NCI-H2227 (cell line): ENCODE measurements around the gene CEP72.
A peak's percentile ranks its signal among the peaks of the same experiment; 100 is the strongest.
"Not testable (repeated sequence)": the region's sequence is repeated elsewhere in the genome, so short reads cannot be mapped to it uniquely, and the experiment has no call there.

Source experiments
- DNase-seq: peaks from one replicate; lab custom pipeline; 2025; ENCODE audit not compliant: unreplicated experiment; lab: John Stamatoyannopoulos, UW

Gene CEP72

DNA sequence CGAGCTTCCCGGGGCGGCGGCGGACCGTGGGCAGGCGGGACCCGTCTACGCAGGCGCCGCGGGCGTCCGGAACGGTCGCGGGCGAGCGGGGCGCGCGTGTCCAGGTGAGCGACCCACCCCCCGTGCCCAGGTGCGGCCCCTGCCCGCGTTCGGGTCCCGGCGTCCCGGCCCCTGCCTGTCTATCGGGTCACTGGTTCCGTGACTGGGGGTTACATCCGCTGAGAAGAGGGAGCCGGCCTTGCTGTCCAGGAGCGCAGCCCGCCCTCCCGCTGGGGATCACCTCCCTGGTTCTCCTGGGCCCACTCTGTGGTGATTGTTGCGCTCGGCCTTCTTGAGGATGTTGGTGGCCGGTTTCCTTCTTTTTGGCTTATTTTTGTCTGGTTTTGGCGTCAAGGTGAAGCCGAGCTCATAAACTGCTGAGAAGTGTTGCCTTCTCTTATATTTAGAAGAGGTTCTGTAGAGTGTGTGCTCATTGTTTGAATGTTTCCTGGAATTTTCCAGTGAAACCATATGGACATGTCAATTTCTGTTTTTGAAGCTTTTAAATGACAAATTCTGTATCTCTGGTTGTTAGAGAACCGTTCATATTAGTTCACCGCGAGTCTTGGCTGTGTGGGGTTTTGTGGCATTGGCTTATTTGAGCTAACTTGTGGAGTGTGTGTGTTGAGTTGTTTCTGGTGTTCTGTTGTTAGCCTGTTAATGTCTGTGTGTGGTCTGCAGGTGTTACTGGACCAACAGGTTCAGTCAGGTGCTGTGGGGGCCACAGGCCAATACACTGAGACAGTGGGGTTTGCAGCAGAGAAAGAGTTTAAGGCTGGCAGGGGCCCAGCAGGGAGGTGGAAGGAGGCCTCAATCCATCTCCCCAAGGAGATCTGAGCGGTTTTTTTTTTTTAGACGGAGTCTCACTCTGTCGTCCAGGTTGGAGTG is 621 bp downstream of the CEP72 start:
- DNase-seq, result peak; percentile 70

DNA sequence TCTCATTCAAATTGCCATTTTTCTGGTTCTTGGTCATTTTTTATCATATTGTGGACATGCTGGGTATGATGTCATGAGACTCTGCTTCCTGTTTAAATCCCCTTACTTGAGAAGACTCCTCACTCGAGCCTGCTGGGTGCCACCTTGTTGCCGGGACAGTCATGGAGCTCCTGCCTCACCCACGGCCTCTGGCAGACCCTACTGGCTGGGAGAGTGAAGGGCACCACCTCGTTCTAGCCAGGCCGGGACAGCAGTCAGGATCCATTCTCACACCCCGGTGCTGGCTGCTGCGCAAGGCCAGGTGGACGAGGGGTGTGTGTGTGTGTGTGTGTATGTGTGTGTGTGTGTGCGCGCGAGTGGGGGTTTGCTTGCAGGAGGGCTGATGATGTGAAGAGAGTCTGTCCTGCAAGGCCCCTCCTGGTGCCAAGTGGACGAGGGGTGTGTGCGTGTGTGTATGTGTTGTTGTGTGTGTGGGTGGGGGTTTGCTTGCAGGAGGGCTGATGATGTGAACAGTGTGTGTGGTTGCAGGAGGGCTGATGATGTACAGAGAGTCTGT is 4.4 kb downstream of the CEP72 start:
- DNase-seq, result no peak

DNA sequence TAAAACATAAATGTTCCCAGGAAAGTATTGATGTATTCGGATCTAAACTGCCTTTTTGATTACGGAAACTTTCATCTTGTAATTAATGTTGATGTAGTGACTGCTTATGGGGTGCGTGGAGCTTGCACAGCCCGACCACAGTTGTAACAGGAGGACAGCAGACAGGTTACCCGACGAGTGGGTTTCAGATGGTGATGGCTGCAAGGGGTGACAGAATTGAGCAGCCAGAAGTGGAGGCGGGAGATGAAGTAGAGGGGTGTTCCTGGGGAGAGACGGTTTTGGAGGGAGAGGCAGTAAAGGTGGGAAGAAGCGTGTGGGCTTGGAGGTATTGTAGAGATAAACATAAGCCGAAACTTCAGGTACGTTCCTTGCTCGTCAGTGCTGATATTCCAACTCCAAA is 5.8 kb downstream of the CEP72 start:
- no peak for DNase-seq

DNA sequence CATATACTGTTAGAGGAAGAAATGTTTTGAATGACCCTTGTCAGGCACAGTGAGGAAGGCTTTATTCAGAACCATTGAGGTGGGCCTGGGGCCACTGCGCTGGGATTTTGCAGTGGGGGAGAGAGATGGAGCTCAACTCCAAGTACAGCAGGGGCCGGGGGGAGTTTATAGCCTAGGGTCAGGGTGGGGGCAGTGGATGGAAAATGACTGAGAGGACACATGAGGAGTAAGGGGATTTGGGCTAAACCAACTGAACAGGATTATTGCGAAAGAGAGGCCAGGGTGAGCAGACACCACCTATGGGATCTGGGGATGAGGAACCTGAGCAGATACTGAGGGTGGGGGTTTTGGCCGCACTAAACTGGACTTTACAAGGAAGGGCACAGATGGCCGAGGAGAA is 6.3 kb downstream of the CEP72 start:
- no peak for DNase-seq

DNA sequence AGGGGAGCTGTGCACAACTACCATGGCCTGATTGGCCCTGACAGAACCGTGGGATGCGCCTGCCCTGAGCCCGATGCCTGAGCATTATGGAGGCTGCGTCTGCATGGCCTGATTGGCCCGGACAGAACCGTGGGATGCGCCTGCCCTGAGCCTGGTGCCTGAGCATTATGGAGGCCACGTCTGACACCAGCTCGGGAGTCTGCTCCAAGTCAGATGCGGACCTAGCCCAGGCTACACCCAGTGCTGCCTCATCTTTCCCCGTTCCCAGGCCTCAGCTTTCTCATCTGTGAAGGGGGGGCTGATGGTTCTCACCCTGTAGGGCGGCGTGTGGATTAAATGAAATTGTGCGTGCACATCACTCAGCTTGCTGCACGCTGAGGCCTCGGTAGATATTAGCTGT is 7.3 kb downstream of the CEP72 start:
- no peak for DNase-seq

DNA sequence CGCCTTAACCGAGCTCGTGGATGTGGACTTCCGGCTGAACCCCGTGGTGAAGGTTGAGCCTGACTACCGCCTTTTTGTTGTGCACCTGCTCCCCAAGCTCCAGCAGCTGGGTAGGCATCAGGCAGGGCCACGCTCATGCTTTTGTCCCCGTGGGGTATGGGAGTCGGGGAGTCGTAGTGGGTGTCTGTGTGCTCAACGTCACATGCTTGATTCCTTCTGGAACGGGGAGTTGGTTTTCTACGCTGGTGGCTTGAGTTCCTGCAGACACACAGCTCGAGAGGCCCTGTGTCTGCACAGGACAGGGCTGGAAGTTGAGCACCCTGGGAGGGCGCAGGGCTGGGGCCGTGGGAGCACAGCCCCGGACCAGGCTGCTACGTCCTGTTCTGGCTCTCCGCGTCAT is 8.0 kb downstream of the CEP72 start:
- no peak for DNase-seq

DNA sequence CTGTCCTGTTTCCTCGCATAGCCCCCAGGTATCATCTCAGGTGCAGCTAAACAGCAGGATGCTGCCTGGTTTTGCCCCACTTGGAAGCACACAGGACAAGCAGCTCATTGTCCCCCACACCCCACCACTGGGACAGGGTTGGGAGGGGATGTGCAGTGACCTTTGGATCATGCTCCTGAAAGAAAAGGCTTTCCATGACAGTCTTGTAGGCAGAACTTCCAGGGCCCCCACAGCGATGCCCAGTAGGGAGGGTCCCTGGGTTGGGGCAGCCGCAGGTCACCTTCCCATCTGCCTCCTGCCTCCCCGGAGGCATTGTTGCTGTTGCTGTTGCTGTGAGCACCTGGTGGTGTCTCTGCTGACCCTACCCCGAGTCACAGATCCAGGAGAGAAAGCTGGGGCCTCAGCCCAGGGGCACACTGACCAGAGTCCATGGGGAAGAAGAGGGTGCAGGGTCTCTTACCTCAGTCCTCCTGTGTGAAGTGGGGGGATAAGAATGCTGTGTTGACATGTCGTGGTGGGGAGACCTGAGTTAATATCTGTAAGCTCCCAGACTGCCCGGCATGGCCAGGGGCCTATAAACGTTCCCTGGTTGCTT is 8.5 kb downstream of the CEP72 start:
- DNase-seq, result no peak

DNA sequence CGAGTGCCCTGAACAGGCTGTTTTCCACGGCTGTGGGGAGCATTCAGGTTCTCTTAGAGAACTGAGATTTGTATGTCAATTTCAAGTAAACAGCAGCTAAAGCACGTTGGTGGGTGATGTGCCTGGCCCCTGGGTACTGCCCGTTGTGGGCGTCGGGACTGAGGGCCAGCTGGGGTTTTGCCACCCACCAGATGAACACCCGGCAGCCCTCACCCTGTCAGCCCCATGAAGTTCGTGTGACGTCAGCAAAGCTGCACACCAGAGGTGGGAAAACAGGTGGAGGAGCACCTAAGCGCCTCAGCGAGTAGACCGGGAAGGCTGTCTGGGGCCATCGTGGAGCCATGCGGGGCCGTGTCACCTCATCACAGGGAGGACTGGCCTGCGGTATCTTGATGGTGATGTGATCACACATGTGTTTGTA is 9.2 kb downstream of the CEP72 start:
- no peak for DNase-seq

DNA sequence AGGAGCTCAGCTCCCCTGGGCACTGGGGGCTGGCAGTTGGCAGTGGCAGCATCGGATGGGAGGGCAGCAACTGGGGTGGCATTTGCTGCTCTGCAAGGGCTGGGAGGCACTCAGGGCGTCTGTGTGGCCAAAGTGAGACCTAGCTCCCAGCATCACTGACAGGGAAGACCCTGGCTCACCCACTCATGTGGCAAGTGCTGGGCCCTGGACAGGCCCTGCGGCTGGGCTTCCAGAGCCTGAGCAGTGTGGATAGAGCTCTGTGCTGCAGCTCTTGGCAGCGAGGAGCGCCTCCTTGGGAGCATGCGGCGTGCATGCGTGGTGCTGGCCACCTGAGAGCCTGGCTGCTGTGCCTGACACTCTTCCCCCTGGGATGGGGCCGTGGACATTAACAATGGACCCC is 10.2 kb downstream of the CEP72 start:
- DNase-seq, result no peak

DNA sequence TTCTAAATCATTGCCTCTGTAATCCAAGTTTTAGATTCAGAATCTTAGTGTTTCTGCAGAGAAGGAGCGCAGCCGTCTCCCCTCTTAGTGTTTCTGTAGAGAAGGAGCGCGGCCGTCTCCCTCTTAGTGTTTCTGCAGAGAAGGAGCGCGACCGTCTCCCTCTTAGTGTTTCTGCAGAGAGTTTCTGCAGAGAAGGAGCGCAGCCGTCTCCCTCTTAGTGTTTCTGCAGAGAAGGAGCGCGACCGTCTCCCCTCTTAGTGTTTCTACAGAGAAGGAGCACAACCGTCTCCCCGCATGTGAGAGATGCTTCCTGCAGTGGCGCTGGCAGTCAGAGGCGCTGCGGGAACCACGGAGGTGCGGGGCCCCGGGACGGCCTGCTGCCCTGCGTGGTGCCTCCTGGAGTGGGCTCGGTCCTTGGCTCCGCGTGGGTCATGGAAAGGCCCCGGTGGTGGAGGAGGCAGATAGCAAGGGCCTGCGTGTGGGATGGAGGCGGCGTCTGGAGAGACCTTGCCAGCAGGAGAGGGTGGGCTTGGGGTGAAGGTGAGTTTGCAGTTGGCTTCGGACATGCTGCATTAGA is 10.9 kb downstream of the CEP72 start:
- no peak for DNase-seq

DNA sequence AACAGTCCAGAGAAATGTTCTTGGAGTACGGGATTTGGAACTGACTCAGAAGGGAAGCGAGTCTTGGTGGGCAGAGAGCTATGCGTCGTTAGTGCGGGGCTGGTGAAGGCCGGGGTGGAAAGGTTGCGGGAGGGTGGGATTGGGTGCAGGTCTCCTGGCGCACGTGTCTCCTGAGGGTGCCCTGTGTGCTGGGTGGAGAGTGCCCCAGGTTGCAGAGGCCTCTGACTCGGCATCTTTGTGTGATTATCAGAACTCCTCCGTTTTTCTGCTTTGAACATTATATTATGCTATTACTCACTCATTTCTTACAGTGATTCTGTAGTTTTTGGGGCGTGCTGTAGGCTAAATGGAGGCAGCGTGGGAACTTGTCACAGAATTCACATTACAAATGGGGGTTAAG is 11.4 kb downstream of the CEP72 start:
- no peak for DNase-seq

DNA sequence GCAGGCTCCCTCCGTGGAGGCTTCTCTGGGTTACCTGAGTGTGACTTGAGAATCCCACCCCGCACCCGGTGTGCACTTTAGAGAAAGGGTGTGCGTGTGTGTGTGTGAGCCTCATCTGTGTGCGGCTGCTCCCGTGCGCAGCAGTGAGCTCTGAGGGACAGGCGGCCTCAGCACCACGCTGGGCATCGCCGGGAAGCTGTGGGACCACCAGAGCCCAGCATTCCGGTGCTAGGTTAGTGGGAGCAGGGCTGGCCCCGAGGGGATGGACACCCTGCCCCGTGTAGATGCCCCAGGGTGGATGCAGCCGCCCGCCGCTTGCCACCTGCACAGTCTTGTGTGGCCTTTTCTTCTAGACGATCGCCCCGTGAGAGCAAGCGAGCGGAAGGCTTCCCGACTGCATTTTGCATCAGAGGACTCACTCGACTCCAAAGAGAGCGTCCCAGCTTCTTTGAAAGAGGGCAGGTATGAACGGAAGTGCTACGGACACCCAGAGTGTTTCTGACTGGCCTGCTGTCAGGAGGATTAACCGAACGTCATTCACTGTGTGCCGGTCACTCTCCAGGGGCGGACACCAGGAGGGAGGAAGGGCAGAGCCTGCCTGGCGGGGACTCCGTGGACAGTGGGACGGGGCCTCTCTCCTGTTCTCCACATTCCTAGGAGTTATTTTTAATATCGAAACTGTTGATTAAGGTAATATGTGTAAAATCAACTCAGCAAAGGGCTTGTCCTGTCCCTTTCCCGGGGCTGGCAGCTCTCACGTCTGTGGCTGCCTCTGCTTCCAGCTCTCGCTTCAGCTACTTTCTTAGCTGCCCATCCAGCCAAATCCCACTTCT is 12.2 kb downstream of the CEP72 start:
- no peak for DNase-seq

DNA sequence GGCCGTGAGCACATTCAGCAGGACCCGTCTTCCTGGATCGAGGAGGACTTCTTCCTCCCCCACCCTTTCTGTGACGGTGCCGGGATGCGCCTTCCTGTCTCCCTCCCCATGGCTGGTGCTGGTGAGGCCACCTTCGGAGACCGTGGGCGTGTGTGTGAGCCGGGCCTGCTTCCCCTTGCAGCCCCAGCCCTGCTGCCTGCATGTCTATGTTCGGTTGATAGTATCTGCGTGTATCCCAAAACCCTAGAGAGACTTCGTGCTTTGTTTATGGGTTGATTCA is 12.8 kb downstream of the CEP72 start:
- DNase-seq, result no peak

DNA sequence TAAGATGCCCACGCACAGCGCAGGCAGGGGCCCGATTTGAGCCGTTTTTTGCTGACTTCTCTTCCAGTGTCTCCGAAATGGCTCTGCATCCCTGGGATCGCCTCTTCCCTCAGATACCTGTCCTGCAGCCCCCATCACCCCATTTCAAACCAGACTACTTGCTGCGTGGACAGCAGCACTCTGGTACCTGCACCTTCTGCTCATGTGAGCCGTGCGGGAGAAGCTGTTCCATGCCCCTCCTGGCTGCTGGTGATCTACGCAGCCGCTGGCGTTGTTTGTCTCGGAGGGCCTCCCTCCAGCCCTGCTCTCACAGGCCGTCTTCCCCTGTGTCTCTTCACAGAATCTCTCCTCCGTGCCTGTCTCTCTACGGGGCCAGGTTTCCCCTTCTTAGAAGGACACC is 13.4 kb downstream of the CEP72 start:
- no peak for DNase-seq

DNA sequence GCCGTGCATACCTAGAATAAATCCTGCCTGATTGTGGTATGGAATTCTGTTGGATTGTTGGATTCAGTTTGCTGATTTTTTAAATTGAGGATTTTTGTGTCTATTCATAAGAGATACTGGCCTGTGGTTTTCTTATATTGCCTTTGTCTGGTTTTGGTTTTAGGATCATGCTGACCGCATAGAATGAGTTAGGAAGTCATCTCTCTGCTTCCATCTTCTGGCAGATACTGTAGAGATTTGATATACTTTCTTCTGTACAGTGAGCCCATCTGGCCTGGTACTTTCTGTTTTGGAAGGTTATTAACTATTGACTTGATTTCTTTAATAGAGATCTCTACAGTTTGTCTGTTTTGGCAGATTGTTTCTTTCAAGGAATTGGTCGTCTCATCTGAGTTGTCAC is 14.7 kb downstream of the CEP72 start:
- DNase-seq, result no peak

DNA sequence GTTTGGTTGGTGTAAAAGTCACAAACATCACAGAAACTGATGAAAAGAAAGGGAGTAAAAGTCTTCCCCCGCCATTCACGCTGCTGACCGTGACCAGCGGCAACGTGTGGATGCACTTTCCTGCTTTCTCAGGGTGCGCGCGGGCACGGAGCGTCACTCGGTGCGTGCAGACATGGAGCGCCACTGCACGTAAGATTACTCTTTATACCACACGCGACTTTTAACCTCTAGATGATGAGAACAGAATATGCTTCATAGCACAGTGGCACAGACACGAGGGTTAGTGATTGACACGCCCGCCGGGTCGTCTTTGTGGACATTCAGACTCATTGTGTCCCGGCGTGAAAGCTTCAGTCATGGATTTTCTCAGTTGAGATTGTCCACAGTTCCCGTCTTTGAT is 15.7 kb downstream of the CEP72 start:
- DNase-seq, result no peak

DNA sequence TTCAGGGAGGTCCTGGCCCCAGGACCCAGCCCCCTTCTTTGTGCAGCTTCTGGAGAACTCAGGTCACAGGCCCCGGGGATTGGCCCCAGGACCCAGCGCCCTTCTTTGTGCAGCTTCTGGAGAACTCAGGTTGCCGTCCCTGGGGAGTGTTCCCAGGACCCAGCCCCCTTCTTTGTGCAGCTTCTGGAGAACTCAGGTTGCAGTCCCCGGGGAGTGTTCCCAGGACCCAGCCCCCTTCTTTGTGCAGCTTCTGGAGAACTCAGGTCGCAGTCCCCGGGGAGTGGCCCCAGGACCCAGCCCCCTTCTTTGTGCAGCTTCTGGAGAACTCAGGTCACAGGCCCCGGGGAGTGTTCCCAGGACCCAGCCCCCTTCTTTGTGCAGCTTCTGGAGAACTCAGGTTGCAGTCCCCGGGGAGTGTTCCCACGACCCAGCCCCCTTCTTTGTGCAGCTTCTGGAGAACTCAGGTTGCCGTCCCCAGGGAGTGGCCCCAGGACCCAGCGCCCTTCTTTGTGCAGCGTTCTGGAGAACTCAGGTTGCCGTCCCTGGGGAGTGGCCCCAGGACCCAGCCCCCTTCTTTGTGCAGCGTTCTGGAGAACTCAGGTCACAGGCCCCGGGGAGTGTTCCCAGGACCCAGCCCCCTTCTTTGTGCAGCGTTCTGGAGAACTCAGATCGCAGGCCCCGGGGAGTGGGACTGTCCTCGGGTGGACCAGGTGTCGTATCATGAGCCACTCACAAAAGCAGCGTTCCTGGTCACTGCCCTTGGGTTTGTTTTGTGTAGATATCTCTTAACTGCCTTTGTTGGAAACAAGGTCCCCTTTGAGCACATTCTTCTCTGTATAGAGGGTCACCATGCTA is 16.4 kb downstream of the CEP72 start:
- DNase-seq, result not testable (repeated sequence)

DNA sequence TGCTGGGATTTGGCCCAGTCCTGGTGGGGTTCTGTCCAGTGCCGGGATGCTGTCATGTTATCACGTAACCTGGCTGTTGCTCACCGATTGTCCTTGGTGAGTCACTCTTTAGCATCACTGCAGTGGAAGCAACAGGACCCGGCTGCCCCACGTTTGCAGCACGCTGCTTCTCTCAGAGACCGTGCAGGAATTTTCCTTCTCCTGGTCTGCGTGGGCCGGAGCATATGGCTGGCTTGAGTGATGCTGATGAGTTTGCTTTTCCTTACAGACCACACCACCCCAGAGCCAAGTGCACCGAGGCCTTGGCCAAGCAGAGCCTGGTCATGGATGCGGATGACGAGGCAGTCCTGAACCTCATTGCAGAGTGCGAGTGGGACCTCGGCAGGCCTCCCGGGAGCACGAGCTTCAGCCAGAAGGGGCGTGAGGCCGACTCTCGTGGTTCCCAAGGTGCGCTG is 21.4 kb downstream of the CEP72 start:
- DNase-seq, result no peak

DNA sequence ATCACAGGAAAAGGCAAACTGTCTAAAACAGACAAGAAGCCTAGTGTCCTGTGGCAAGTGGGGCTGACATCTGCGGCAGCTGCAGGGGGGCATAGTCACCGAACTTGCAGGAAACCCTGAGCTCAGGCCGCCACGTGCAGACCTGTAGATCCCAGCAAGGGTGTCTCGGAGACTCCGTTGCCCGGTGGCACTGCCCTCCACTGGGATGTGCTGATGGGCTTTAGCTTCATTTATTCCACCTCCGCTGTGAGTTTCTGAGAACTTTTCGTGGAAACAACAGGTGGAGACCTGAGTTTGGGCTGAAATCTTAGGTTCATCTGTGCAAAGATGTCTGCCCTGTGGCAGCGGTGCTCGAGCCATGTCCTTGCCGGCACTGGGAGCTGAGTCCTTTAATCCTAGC is 22.1 kb downstream of the CEP72 start:
- DNase-seq, result no peak

DNA sequence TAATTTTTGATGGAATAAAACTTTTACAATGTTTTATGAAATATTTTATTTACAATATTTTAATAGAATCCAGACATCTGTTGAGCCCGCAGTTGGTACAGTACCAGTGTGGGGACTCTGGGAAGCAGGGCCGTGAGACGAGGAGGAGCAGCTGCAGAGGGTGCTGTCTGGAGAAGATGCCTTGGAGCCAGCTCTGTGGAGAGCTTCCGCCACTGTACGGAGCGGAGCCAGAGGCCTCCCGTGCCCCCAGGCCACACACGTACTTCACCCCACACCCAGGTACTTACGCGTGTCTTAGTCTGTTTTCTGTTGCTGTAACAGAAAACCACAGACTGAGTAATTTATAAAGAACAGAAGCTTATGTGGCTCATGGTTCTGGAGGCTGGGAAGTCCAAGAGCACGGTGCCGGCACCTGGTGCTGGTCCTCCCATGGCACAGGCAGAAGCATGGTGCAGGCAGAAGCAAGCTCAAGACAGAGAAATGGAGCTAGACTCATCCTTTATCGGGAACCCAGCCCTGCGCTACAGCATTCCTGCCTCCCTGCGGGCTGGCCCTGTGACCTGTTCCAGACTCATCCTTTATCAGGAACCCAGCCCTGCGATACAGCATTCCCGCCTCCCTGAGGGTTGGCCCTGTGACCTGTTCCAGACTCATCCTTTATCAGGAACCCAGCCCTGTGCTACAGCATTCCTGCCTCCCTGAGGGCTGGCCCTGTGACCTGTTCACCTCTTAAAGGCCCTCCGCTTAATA is 23.3 kb downstream of the CEP72 start:
- no peak for DNase-seq
